GM12873 (cell line): ENCODE data around the gene CPTP.

Source experiments
- CTCF ChIP-seq: IDR thresholded peaks from 2 replicates; pipeline ENCODE4 v1.5.1; 2012; ENCODE audit warnings: low read depth, mild to moderate bottlenecking, moderate library complexity, low read length, control low read depth; ENCODE audit not compliant: insufficient read depth; ENCODE audit errors: missing control alignments

The CPTP gene

GRCh38 chr1:1343811-1344421 lies 19.3 kb downstream of the CPTP start:
- no peak for TF ChIP-seq CTCF

GRCh38 chr1:1344655-1345361 lies 20.2 kb downstream of the CPTP start:
- no peak for TF ChIP-seq CTCF

GRCh38 chr1:1345384-1345783 lies 20.8 kb downstream of the CPTP start:
- TF ChIP-seq CTCF: no peak

- TF ChIP-seq CTCF: no peak
These were observed 21.4 kb downstream of the CPTP start for GRCh38 chr1:1345860-1346500.

- no peak for TF ChIP-seq CTCF
These were observed 21.9 kb downstream of the CPTP start for GRCh38 chr1:1346501-1346890.

GRCh38 chr1:1347026-1347595 lies 22.5 kb downstream of the CPTP start:
- no peak for TF ChIP-seq CTCF

- TF ChIP-seq CTCF: no peak
These were observed 23.2 kb downstream of the CPTP start for GRCh38 chr1:1347663-1348419.
